Skin of body (tissue), 2 donors: Measurements from ENCODE around the gene INSYN2B. TPM values are rescaled to one million over a fixed set of nuclear protein-coding genes. Genes with fewer than 3 reads are reported as not detected.
"Not testable (repeated sequence)": the region's sequence is repeated elsewhere in the genome, so short reads cannot be mapped to it uniquely, and the experiment has no call there.

Source experiments
- DNase-seq: peaks from one replicate; lab custom pipeline; 2025; lab: John Stamatoyannopoulos, UW
- total RNA-seq: library from RNA; depleted of rRNA; stranded (reverse); fragments of >200 nt; gene quantifications from one replicate; pipeline ENCODE4 v1.2.3, GENCODE V29; 2014

INSYN2B gene
- total RNA-seq, 1 donor from 2014 or later, result 0.10 TPM

DNA sequence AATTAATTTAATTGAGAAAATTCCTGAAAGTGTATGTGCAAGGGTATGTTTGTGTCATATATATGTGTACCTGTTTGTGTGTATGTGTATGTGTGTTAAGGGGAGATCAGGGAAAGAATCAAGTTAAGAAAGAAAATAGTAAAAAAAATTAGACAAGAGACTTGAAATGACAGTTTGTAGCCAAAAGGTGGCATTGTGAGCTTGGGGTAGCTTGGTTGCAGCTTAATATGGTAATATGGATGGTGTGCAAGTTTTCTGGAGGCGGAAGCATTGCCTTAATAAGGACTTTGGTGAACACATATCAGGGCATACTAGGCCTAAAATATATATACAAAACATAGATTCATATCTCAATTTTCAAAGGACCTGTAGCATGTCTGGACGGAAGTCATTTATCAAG is 129.9 kb downstream of the INSYN2B start:
- no peak for DNase-seq

DNA sequence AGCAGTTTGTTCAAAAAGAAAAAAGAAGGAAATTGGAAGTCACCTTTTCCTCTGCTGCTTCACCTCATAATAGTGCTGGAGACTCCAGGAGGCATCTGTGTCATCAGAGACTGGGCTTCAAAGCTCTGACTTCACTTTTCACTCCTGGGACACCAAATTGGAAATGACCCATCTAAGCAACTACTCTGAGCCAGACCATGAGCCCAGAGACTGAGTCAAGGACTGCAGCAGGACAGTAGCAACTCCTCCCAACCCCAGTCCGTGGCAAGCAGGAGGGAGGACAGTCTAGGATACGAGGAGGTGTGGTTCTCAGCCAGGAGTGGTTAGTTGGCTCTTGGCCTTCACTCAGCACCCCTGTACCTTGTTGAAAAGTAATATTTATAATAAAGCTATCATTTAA is 131.5 kb downstream of the INSYN2B start:
- no peak for DNase-seq

DNA sequence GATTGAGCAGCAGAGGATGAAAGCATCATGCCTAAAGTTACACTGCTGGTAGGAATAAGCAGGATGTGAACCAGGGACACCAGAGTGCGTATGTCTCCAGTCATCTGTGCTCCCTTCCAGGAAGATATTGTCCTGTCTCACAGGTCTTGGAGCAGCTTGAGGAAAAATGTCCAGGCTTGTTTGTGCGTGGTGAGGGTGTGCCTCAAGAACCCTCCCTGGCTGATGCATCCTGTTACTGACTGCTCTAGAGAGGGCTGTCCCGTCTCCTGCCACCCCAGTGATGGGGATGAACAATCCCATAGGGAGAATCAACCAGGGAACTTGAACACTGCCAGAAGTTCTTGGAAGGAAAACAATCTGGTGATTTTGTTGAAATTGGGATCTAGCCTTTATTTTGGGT is 132.0 kb downstream of the INSYN2B start:
- no peak for DNase-seq

DNA sequence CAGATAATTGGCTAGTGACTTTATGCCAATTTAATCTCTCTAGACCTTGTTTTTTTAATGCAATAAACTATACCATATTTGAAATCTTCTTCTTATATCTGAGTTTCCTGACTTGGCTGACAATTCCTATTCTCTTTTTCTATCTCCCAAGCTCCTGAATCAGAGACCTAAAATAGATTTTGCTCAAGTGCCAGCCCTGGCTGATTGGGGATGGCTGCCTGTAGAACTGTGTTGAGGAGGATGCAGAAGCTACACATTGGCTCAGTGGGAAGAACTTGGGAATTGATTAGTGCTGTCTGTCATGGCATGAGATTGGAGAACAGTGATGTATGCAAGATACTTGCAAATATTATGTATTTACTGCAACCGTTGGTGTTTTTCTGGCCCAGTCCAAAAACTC is 132.8 kb downstream of the INSYN2B start:
- no peak for DNase-seq

DNA sequence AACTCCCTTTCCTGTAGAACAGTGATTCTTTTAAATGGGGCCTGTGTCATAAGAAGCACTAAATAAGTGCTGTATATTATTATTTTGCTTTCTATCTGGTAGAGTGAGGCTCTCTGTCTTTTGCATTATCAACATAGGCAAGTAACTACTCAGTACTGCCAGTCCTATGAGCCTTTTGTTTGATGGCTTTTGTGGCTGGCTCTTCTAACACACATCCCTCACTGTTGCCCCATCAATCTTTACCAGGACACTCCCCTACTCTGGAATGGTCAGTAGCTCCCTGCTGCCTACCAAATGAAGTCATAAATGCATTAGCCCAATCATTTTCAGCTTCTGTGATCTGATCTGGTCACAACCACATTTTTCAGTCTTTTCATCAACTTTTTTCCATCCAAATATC is 137.6 kb downstream of the INSYN2B start:
- DNase-seq, result no peak

DNA sequence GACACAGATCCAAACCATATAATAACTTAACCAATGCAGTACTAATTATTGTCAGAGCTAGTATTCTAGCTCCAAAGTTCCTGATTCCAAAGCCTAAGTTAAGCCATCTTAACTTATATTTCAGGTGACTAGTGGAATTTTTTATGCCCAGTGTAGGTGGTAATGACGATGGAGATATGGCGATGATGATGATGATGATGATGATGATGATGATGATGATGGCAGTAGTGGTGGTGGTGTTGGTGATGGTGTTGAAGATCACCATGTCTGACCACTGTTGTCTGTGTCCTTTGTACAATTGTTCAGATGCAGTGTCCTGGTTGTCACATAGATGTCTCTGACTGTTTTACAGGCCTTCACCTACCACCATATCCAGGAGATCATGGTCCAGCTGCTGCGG is 139.9 kb downstream of the INSYN2B start:
- DNase-seq, result no peak

DNA sequence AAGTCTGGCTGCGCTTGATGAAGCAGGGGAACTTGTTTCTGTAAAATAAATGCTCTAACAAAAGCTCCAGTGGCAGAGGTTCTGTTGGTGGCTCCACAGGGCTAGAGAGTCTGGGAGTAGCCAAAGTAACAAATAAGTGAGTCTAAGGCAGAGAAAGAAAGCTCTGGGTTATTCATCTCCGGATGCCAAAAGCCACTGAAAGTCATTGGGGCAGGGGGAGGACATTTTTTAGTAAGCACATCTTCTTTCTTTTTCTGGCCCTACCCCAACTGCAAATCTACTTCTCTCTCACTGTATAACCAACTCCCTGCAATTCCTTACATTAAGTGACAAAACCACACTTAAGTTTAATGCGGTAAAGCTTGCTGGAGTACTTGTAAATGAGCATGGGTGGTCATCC is 141.6 kb downstream of the INSYN2B start:
- no peak for DNase-seq

DNA sequence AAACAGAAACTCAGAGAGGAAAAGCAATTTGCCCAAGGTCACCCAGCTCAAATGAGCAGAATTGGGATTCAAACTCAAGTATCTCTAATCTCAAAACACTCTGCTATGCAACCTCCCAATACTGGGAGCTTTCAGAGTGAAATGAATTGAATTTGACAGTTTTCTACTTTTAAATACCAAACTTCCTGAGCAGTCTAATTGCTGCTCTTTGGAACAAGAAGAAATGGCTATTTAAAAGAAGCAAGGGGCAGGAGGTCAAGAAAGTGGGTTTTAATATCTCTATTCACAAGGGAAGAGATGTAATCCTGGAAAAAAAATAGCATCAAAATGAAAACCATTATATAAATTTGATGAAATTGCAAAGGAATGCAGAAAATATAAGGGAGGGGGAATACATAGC is 142.6 kb downstream of the INSYN2B start:
- no peak for DNase-seq

DNA sequence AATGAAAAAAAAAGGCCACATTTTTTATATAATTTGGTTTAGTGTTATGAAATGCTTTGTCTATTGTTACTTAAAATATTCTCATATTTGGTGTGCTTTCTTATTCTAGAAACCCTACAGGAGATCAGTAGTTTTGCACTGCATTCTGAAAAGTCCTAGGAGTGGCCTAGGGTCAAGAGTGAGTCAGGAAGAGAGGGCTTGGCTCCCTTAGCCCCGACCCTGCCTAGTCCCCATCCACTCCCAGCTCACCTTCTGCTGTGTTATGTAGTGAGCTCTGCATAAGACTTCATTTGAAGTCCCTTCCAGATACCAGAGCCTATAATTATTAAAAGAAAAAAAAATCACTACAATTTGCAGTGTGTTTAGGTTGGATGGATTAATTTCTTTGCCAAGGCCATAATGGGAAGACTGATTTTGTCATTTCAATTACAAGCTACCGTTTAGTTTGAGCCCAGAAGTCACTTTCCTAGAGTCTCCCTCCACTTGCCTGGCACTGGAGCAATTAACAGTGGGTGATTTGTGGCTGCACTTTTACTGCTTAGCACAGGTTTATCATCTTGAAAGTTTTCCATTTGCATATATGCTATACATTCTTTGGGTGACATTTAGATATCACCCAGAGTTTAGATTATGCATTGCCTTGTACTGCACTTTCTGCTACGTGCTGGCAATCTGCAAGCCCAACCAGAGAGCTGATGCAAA is 143.3 kb downstream of the INSYN2B start:
- no peak for DNase-seq

DNA sequence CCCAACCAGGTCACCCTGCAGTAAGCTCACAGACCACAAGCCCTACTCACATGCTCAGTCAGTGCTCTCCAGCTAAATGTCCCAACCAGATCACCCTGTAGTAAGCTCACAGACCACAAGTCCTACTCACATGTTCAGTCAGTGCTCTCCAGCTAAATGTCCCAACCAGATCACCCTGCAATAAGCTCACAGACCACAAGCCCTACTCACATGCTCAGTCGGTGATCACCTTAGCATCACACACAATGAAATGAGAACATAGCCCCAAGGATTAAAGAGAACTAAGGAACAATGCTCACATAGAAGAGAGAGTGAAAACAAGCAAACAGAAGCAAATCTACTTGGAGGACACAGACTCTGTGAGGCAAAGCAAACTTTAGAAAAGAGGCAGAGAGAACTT is 145.8 kb downstream of the INSYN2B start:
- DNase-seq, result not testable (repeated sequence)

DNA sequence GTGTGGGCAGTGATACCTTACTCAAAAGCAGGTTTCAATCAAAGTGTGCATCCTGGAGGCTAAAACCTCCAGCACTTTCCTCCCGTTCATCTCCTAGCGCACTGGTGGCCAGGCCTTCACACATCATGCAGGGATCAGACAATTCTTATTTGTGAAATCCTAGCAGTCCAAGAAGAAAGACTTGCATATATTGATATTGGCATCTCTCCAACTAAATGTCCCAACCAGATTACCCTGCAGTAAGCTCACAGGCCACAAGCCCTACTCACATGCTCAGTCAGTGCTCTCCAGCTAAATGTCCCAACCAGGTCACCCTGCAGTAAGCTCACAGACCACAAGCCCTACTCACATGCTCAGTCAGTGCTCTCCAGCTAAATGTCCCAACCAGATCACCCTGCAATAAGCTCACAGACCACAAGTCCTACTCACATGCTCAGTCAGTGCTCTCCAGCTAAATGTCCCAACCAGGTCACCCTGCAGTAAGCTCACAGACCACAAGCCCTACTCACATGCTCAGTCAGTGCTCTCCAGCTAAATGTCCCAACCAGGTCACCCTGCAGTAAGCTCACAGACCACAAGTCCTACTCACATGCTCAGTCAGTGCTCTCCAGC is 146.5 kb downstream of the INSYN2B start:
- DNase-seq, result not testable (repeated sequence)

DNA sequence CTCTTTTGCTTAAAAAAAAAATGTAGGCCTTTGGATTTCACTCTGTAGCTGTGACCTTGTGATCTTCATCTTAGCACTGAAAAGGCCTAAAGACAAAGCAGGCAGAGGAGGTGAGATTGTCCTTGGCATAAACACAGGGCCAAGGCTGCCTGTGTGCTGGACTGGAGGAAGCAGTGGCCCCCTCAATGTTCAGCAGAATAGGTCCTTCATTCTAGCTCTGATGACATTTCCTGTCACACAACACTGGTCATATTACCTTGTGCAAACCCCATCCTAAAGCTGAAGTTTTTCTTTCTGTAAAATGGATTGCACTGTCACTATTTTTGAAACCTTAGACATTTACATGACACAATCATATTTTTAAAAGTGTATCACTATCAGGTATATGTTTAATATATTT is 147.4 kb downstream of the INSYN2B start:
- DNase-seq, result no peak

DNA sequence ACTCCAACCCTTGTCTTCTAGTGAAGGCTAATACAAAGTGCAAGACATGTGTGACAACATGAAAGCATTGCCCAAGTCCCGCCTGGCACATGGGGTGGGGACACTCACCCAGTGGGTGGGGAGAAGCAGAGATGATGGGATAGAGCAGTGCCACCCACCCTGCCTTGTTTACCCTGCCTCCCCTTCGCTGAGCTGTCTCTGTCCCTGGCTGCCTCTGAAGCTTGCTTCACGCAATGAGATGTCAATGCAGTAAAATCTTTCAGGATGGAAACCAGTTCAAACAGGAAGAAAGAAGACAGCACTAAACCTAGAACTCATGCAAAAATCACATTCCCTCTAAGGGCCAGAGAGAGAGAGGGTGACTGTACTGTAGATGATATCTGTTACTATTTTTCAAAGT is 148.0 kb downstream of the INSYN2B start:
- no peak for DNase-seq

DNA sequence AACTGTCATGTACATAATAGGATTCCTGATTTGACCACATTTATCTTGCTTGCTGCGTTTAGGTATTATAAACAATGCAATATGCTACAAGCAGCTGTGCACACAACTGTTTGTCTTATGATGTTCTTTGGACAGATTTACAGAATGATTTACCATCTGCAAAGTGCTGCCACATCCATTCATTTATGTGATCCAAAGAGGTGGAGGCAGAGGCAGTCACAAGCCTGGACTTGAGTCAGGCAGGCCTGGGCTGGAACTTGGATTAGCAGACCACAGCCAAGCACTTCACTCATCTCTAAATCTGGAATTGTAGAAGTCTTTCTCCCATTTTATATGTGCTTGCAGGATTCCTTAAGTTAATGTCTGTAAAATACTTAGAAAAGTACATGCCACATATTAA is 149.0 kb downstream of the INSYN2B start:
- no peak for DNase-seq

DNA sequence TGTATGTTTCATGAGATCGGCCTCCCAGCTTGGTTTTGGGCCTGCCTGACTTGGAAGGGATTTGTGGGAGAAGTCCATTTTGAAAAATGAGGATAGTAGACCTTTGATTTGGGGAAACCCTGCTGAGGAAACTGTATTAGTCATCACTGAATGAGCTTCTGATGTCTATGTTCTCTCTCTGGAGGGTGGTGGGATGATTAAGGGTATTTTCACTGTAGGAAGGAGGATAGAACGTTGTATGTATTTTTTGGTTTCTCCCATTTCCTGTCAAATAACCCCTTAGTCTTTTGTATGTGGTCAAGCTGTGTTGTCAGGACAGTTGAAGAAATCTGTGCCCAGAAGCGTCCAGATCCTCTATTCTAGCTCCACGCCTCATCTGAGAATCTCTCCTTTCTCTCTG is 151.9 kb downstream of the INSYN2B start:
- DNase-seq, result no peak

DNA sequence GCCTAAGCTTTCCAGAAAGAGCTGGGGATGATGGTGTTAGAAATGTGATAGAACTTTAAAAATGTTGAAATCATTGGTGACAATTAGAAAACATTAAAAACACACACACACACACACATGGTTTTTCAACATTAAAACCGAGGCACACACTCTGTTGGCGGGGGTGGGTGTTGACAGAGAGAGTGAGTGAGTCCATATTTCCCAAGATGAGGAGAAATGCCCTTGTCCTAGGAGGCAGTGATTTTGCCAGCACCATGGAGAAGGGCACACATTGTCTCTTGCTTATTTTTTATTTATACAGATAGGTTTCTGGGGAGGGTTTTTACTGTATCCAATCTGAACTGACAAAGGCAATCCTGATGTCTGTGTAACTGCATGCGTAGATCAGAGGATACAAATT is 152.5 kb downstream of the INSYN2B start:
- no peak for DNase-seq

DNA sequence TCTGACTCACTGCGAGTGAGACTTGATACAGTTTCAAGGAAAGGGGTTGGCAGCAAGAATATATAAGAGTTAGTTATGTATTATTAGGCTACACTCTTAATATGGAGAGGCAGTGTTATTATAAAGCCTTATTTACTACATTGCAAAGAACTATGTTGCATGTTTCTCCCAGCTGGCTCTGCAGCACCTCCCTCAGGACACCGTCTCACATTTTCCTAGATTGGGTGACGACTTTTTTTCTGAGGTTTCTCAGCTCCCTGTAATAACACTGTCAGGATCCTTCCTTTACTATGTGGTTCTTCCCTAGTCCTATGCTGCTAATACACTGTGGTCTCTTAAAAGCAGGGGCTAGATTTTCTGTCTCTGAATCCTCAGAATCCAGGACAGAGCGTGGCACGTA is 153.7 kb downstream of the INSYN2B start:
- no peak for DNase-seq

DNA sequence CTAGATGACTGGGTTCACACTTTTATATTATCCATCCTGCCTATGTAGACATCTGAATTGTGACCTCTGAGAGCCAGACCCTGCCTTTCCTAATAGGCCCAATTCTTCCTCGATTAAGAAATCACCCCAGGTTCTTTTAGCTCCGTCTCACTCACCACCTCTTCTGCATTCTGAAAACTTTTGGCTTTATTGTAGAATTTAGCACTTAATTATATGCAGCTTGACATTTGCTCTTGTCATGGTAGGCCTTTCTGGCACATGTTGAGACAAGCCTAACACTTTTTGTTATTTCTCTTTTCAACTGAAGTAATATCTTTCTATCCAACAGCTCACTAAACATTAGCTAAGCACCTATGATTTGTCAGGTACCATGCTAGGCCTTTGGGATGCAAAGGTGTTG is 163.3 kb downstream of the INSYN2B start:
- DNase-seq, result no peak

DNA sequence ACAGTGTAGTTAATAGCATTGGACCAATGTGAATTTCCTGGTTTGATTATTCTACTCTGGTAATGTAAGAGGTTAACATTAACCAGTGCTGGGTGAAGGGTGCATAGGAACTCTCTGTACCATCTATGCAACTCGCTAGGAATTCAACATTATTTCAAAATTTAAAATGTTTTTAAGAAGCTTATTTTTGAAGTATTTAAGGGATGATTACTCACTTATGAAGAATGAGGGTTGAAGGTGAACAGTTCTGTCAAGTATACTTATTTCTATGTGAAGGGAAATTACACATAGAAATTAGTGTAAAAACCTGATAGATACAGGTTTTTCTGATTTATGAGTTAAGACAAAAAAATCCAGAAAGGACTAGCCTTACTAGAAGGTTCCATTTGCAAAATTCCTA is 165.8 kb downstream of the INSYN2B start:
- no peak for DNase-seq
